Activated effector memory CD4-positive, alpha-beta T cell treated with Interleukin-2 at 50 U/mL for 16 hours (primary cell): ENCODE measurements around the gene BAMBI.

ENCODE experiments used
- DNase-seq: peaks from one replicate; pipeline ENCODE4 v3.0.0-alpha.2; 2020

Gene BAMBI

DNA sequence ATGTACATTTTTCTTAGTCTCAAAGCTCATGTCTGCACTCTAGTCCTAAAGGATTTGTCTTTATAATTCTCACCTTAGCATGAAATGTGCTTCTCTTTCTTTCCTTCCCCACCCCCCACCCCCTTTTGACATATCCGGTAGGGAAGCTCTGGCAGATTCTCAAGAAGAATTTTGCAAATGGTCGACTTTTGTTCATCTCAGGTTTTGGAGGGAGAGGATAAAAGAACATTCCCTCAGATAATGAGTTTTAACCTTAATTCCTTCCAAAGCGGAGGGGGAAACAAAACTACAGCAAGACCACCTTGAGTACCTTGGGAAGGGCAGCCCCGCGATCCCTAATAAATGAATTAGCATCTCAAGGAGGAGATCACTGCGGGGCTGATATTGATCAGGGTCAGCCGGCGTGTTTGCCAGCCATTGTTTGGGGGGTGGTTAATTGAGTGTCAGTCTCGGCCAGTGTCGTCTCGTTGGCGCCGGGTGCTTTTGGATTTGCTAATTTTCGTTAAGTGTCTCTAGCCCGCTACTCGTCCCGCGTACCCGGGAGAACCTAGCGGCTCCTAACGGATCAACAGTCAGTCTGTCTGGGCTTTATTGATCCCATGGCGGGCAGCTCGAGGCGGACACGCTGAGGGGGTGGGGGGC is 874 bp upstream of the BAMBI start:
- no peak for DNase-seq

DNA sequence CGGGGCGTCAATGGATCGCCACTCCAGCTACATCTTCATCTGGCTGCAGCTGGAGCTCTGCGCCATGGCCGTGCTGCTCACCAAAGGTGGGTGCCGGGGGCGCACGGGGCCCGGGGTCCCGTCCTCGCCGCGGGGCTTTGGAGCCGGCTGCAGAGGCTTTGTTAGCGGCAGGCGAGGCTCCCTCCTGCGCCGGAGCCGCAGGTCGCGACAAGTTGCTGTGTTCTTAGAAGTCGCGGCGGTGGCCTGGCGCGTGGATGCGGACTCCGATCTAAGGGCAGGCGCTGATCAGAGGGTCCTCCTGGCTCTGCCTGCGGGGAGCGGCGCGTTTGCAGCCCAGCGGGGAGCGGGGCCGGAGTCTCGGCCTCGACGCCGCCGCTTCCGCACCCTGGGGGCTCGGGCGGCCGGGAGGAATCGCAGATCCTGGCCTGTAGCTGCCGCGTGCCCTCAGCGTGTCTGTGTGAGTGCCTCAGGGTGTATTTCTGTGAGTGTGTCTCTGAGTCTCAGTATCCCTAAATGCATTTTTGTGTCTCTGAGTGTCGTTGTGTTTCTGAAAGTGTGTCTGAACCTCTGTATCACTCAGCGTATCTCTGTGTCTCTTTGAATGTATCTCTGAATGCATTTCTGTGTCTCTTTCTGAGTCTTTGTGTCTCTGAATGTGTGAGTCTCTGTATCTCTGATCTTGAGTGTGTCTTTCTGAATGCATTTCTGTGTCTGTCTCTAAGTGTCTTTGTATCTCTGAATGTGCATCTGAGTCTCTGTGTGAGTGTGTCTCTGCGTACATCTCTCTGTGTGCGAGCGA is 766 bp downstream of the BAMBI start:
- peak; percentile 1 for DNase-seq

DNA sequence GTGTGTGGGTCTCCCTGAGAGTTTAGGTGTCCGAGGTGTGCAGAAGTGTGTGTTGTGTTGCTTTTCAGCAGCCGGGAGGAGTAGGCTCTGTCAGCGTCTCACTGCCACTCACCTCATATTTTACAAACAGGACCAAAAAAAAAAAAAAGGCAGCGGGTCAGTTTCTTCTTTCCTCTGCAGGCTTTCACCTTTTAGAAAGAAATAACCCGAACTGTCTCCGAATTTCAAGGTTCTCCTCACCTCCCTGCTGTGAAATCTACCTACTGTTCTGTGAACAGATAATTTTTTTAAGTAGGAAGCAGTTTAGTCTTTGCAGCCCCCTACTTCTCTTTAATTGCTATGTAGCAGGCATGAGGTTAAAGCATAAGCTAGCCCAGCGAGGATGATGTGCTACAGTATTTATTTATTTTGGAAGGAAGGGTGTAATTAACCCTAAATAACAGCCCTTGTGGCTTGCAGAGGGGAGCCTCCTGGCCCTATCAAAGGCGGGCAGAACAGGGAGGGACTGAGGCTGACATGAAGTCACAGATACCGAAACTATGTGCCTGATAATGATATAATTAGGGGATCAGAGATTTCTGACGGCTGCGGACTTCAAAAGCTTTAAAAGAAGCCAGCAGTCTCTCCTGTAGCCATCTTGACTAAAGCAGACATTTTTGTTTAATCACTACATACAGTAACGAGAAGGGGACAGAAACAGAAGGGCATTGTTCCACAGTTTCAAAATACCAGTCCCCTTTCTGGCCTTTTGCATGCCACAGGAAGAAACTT is 1.6 kb downstream of the BAMBI start:
- no peak for DNase-seq

DNA sequence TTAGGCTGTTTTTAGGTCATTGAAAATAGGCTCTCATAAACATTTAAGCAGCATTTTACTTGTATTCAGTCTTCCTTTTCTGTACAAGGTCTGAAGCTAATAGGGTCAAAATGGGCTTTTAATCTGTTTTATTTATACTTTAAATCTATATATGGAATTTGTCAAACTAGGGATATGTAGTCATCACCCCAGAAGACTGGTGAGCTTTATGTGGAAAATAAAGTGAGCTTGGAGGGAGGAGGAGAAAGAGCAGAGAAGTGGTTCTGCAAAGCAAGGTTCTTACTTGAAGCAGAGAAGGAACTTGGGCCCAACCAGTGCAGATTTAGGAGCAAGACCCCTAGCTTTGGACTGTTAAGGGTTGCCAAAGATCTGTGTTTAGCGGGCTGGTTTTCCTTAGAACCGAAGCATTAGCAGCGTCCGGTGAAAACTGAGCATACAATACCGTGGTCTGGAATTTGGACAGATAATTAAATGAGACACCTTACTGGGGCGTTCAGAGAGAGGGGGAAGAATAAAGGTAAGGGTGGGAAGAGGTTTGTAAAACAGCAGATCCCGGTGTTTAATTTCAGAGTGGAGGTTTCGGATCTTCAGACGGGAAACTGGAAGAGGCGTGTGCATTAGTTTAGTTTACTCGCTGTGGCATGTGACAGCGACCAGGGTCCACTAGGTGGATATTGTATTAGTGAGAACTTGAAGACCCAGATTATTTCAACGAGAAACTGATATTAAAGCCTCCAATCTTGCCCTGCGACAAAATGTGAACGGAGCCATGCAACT is 2.4 kb downstream of the BAMBI start:
- DNase-seq = no peak

DNA sequence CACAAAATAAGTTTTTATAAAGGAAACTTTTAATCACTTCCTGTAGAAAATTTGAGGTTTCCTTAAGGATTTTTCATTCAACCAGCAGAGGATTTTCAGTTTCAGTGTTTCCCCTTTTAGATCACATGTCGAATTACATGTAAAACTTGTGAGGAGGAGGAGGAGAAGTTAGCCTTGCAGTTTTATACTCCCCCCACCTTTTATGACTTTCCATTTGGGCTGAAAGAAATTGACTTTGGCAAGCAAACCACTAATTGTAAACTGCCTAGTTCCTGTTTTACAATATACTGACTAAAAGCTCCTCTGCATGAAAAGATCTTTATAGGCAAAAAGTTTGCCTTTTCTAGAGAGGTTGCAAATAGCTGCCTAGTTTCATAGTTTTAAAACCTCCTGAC is 3.0 kb downstream of the BAMBI start:
- no peak for DNase-seq

DNA sequence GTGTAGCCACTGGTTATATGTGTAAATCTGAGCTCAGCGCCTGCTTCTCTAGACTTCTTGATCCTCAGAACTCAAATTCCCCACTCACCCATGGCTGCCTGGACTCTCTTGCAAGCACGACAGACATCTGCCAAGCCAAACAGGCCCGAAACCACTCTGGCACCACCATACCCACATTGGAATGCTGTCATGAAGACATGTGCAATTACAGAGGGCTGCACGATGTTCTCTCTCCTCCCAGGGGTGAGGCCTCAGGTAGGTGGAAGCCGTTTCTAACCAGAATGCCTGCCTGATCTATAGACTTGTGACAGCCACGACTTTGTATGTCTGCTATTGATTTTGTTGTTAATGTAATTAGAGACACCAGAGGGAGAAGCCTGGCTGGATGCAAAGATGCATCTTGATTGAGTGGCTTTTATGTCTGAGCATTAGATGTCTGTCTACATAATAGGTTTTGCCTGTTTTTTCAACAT is 4.0 kb downstream of the BAMBI start:
- no peak for DNase-seq

DNA sequence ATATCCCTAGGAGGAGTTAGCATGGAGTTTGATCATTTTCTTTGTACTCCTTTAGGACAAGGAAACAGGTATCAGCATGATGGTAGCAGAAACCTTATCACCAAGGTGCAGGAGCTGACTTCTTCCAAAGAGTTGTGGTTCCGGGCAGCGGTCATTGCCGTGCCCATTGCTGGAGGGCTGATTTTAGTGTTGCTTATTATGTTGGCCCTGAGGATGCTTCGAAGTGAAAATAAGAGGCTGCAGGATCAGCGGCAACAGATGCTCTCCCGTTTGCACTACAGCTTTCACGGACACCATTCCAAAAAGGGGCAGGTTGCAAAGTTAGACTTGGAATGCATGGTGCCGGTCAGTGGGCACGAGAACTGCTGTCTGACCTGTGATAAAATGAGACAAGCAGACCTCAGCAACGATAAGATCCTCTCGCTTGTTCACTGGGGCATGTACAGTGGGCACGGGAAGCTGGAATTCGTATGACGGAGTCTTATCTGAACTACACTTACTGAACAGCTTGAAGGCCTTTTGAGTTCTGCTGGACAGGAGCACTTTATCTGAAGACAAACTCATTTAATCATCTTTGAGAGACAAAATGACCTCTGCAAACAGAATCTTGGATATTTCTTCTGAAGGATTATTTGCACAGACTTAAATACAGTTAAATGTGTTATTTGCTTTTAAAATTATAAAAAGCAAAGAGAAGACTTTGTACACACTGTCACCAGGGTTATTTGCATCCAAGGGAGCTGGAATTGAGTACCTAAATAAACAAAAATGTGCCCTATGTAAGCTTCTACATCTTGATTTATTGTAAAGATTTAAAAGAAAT is 4.8 kb downstream of the BAMBI start:
- DNase-seq = no peak

DNA sequence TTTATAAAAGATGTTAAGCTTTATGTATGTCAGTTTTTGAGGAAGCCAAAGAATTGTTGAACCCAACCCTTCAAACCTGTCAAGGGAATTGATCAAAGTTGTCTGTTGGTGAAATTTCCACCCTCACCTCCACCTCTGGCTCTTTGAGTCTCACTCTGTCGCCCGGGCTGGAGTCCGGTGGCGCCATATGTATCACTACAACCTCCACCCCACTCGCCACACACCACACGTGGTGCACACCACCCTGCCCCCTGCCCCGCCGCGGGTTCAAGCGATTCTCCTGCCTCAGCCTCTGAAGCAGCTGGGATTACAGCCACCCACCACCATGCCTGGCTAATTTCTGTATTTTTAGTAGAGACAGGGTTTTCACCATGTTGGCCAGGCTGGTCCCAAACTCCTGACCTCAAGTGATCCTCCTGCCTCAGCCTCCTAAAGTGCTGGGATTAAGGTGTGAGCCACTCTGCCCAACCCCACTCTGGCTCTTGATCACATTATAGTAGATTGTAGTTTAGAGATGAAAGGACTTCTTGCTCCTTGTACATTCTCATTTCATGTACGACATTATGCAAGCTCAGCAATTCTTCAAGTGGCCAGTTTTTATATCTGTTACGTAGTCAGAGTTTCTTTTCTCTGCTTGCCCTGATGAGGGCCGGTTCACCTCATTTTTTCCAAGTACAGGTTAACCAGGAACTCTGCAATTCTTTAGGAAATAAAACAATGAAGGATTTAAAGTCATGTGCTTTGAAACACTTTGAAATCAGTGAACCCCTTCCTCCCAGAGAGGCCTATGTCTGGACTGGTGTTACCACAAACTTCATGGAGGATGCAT is 7.0 kb downstream of the BAMBI start:
- no peak for DNase-seq

DNA sequence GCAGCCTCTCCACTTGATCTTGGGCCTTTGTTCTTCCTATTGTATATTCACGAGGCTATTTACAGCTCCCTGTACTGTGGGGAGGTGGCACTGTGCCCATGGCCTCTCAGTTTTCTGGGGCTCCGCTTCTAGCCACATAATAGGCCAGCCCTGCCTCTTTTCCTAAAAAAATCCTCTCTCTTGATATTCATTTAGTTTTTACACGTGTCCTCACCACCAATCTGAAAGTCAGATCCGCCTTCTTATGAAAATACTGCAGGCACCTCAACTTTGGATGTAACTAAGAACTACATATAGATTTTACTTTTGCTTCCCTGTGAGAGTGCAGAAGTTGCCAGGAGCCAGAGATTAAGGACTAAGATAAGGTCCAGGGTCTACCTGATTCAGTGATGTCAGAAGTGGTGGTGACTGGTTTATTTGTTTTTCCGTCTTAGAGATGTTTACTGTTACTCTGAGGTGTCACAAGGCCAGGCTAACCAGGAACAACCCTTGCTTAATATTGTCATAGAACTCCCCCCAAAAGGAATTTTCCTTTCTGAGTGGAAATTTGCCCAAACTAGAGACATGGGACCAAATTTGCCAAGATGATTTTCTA is 7.8 kb downstream of the BAMBI start:
- DNase-seq = no peak

DNA sequence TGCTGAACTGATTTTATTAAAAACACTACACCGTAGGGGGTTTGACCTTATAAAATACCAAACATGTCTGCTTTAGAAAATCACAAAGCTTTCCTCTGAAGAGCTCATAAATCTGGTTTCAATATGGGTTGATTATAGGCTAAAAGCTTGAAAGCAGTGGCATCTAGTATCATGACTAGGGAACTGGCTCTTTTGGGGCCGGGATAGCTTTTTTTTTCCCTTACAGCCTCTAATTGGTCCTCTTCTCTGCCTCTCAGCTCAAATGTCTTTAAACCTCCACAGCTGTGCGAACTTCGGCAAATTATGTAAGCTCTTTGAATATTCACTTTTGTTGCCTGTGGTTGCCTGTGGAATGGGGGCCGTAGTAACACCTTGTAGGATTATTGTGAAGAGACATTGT is 8.4 kb downstream of the BAMBI start:
- DNase-seq = no peak

DNA sequence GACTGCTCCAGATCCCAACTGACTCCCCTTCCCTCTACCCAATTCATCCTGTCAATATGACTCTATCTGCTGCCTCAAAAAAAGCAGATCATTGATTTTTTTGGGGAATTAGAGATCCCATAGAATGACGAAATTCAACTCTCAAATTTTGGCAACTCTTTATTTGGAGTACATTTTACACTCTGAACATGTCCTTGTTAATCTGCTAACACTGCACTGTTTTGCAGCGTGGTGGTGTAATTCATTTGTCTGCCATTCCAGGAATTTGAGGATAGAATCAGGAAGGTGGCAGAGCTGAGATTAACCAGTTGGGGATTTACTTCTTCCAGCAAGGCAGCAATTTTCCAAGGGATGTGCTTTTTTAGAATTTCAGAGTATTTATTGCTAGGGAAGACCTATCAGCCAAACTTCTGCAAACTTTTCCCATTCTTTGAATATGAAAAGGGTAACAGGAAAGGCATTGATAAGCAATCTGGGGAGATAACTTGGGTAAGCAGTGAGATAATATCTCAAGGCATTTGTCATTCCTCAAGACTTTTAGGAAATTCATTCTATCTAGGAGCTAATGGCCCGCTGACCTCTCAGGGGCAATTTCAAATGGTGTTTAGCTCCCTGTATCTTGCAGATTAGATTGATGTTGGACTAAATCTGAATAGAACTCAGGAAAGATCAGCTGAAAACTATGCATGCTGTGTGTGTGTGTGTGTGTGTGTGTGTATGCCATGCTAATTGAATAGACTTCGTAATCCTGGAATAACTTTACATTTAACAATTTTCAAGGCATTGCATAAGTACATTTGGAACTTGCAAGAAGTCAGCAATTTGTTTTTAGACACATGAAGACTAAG is 9.7 kb downstream of the BAMBI start:
- DNase-seq = no peak

DNA sequence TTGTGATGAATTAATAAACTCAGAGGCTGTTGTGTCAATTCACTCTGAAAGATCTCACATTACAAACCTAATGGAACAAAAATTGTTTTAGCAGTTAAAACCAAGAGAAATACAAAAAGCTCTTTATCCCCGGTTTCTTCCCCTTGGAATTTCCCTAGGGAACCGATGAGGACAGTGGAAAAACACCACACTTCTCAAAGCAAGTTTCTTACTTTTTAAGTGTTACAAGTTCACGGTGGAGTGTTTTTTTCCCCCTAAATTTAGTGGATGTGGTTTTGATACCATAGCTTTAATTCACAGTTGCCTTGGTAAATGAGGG is 10.3 kb downstream of the BAMBI start:
- DNase-seq = no peak

DNA sequence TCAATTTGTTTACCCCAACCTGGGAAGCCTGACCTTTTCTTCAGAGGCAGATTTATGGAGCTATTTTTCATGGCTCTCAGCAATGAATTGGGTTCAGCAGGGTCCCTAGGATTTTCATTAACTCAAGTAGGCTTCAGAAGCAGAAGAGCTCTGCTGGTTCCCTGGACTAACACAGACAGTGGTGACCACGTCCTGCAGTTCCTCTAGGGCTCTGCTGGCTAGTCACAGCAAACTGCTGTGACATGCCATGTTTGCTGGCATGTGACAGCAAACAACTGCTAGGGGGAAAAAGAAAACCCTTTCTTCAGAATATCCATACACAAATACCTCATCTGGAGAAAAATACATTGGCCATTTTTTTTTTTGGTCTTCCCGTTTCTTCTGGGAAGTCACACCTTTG is 13.2 kb downstream of the BAMBI start:
- no peak for DNase-seq

DNA sequence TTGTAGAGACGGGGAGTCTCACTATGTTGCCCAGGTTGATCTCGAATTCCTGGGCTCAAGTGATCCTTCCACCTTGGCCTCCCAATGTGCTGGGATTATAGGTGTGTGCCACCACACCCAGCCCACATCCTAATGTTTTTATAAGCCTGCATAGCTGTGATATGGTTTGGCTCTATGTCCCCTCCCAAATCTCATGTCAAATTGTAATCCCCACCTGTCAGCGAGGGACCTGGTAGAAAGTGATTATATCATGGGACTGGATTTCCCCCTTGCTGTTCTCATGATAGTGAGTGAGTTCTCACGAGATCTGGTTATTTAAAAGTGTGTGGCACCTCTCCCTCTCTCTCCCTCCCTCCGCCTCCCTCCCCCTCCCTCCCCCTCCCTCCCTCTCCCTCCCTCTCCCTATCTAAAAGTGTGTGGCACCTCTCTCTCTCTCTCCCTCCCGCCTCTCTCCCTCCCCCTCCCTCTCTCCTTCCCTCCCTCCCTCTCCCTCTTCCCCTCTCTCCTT is 13.9 kb downstream of the BAMBI start:
- no peak for DNase-seq

DNA sequence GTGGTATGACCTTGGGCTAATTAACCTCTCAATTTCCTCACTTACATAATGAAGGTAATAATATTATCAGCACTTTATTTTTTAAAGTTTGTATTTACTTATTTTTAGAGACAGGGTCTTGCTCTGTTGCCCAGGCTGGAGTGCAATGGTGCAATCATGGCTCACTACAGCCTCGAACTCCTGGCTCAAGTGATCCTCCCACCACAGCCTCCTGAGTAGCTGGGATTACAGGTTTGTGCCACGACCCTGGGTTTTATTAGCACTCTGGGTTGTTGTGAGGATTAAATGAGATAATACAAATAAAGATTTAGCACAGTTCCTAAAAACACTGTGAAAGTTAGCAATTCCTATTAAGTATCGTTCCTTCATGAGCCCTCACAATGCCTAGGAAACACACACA is 14.7 kb downstream of the BAMBI start:
- DNase-seq = no peak

DNA sequence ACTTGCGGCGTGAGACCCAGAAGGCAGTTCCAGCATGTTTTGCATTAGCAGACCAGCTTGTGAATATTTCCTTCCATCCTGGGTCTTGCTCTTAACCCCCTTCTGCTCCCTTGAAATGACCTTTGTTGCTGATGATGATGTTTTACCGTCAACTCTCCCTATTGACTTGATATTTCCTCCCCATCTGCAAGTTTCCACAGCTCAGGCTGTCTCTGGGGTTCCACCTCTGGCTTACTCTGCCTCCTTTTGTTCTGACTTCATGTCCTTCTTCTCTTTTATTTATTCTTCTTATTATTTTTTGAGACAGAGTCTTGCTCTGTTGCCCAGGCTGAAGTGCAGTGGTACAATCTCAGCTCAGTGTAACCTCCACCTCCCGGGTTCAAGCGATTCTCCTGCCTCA is 17.2 kb downstream of the BAMBI start:
- DNase-seq = no peak

DNA sequence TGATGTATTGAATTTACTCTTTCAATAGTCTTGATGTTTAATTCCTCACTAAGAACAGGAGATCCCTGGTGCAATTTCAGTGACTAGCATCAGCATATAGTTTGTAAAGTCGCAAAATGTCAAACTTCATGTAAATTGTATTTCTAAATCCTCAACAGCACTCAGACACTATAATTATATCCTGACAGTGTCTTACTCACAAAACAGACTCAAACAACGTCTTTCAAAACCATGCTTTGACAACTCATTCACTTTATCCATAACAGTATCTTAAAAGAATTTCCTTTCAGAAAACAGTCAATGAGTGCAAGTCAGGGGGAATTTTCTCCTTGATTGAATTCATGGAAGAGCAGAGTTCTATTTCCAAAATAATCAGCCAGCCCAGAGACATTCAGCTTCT is 20.8 kb downstream of the BAMBI start:
- no peak for DNase-seq

DNA sequence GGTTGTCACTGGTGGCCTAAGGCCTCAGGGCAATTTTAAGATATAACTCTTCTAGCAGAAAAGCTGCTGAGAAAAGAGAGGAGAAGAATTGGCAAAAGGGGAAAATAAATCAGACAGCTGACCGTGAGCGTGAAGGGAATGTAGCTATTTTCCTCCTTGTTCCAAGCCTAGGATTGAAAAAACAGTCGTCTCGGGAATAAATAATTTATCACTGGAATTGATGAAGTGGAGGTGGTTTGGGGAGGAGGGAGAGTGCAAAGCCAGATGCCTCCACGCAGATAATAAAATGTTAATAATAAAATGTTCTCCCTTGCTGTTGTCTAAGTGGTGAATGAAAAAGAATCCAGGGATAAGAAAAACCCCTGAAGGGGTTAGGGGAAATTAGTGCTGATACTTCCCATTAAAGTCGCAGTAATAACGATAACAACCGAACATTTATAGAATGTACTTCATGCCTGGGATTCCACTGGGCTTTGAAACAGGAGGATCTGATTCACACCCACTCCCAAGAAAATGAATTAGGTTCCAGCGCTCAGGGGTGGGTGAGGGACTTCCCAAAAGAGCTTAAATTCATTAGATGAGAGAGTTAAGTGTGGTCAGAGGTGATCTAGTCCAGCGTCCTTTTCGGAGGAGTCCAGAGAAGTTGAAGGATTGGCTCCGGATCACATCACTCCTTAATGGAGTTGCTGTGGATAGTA is 27.3 kb downstream of the BAMBI start:
- no peak for DNase-seq

DNA sequence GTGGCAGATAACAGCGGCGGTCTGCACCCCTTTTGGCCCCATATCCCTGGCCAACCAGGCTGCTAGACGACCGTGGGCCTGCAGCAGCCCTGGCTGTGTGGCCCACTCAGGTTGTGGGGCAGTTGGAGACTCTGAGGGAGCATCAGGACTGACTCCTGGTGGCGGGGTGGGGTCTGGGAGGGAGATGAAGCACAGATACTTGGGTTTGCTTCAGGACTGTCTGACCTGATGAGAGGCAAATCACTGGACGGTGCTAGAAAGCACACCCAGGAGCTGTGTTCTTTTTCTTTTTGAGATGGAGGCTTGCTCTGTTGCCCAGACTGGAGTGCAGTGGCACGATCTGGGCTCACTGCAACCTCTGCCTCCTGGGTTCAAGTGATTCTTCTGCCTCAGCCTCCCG is 28.2 kb downstream of the BAMBI start:
- DNase-seq = no peak
